Stimulated activated CD8-positive, alpha-beta memory T cell treated with anti-CD3 and anti-CD28 coated beads, Interleukin-15, amount 100 ng/mL, for 24 hours (primary cell): Measurements from ENCODE around the gene HOXA13.
A peak's percentile ranks its signal among the peaks of the same experiment; 100 is the strongest.

ENCODE experiments used
- DNase-seq: peaks from one replicate; pipeline ENCODE4 v3.0.0-alpha.2; 2020; ENCODE audit warnings: low read depth

Gene HOXA13

DNA sequence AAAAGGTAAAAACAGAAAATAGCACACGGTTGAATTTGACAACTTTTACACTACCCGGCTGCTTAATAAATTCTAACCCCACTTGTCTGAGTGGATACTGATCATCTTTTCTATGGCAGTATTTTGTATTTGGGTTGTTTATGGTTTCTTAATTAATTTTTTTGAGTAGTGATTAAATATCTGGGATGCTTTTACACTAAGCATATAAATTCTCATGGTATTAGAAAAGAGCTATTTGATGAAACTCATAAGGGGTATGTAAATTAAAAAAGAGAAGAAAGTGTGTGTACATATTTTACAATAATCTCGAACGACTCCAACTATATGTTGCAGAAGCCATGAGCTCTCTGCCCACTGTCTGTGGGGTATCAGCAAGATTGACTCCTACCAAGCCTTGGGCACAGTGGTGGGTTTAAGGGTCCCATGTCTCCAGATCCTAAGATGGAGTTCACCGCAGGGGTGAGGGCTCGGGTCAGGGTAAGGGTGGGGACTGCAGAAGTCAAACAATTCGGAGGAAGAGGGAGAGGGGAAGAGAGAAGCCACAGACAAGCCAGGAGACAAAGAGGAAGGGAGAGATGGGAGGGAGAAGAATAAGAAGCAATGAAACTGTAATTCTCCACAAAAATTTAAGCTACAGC lies 7.6 kb upstream of the HOXA13 start:
- no peak for DNase-seq

DNA sequence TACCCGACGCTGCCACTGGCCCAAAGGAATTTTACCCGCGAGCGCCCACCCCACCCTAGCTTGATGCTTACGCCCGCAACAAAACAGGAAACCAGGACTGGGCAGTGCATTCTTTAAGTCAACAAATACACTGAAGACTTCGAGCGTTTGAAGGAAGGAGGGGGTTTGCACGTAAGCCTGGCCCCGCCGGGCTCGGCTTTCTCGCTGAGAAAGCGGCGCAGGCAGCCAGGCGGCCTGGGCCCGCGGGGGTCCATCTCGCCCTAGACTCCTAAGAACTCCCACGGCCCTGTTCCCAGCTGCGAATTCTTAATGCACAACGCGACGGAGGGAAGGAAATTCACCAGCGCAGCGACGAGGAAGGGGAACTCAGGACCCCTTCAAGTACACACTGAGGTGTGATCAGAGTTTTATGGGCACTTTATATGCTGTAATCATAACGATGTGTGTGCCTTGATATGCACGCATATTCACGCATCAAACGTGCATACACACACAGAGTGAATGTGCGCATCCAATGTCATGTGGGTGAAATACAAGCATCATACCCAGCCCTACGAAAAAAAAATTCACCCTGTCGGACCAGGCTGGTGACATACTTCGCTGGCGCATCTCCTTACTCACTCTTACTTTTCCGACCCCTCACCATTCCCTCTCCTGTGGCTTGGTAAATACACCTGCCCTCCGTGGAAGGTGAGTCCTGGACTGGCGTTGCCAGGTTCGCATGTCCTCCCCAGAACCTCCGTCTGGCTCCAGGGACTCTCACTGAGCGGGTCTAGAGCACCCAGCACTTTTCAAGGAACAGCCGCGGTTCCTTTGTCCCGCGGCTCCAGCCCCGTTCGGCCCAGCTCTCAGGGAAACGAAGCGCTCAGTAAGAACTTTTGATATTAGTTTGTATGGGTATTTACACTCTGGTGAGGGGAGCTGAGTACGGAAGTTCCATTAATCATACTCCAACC lies 5.7 kb upstream of the HOXA13 start:
- no peak for DNase-seq

DNA sequence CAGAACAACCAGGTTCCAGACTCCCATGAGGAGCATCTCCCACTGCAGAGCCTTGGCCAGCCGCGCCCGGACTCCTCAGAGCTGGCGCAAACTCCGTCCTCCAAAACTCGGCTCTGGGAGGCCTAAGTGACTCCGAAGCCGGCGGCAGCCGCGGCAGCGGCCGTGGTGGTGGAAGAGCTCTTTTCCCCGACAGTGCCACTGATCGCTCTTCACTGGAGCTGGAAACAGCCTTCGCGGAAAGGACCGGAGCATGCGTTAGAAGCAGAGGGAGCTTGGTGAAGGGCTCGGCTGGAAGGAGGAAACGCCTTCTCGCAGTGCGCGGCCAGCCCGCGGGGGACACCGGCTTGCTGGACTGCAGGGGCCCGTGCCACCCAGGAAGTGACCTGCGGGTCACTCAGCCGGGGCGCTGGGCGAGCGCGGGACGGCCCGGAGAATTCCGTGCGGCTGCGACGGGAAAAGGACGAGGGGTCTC lies 5.0 kb upstream of the HOXA13 start:
- no peak for DNase-seq

DNA sequence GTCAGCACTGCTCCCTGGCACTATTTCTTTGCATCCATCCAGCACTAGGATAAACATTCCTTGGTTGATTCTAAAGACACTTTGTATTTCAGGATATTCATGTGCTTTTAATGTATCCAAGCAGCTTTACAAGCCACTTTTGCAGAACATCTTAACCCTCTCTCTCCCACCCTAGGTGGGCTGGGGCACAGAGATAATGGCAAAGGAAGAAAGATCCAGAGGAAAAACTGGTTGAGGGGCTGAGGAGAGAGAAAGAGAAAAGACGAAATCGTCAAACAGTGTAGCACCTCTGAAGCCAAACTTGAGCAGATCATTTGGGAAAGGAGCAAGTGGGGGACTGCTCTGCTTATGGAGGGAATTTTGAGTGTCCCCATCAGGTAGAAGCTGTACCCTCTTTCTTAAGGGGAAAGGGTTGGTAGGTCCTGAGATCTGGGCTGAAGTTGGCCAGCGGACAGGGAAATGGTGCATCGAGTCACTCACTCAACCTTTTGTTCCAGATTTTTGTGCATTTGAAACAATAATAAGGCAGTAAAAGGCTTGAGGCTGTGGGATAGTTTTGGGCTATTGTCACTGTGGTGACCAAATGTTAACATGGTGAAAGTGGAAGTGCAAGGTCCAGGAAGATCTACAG lies 4.2 kb upstream of the HOXA13 start:
- no peak for DNase-seq

DNA sequence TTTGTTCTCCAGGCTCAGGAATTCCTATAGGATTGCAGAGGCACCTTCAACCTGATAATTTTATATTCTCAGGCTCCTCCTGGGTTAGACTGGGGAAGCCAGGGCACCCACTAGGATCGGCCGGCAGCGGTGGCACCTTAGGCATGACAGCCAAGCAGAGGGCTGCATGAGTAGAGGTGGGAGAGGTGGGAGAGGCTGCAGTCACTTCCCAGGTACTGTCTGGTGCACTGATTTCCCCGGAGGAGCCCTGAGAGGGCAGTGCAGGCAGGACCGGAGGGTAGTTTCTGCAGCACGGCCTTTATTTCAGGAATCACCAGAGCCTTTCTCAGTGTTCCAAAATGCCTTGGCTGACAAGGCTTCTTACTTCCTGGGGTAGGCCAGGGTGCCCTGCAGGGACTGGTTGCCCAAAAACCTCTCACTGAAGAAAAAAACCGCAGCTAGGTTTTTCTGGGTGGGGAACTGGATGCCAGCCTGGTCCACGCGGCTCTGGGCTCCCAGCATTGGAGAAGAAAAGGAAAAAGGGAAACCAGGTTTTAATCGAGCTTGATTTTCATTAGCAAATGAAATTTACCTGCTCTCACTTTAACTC lies 3.6 kb upstream of the HOXA13 start:
- no peak for DNase-seq

DNA sequence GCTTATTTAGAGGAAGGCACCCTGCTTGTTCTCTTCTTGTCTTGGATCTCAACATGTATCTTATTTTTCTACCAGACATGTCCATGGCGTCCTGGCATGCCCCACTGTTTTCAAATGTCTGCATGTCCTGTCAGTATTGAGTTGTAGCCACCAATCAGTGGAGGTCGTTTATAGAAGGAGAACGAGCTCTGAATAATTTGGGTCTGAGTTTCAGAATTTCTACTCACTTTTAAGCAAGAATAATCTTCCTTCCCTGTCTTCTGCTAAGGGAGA lies 2.9 kb upstream of the HOXA13 start:
- no peak for DNase-seq

DNA sequence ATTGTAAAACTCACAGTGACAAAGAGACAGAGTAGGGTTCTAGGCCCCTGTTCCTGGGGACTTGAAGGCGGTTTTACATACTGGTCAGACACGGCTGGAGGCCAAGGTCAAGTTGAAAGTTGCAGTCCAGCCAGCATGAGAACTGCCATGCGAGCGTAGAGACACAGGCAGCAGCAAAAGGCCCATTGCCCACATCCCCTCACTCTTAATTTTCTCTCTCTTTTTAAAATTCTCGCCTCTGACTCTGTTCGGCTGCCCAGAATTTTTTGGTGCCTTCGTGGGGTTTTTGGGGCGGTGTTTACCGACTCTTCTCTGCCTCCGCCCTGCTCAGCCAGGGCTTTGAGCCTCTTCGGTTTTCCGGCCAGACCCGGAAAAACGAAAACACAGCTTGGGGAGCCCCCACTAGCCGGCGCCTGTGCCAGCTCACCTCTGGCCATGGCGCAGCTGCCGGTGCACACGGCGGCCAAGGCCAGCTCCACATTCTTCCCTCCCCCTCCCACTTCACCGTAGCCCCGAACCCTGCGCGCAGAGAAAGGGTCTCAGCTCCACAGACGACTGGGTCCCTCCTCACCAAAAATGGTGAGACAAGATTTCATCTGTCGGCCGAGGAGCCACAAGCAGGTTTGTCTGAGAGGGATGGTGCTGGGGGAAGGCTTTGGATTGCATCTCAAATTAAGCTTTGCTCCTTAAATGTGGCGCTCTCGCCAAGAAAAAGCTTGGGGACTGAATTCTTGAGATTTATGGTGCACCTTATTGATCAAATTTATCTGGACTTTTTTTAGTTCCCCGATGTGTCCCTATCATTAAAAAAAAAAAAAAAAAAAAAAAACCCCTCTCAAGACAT lies 2.3 kb upstream of the HOXA13 start:
- DNase-seq: no peak

DNA sequence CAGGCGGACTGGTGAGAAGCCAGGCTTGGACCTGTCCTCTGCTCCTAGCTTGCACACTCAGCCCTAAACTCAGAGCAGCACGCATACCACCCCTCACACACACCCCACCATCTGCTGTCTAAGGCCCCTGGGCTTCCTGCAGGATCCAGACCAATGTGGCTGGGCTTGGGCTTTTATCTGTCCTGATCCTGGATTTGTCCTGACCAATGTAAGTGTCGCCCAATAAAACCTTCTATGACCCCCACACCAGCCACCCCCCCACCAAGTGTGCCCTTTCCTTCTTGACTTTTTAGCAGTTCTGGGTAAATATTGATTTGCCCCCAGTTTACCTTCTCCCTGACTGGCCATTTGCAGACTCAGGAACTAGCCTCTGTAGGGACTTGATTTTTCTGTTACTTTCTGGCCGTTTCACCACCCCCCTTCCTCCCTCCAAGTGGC lies 1.7 kb upstream of the HOXA13 start:
- DNase-seq: no peak

DNA sequence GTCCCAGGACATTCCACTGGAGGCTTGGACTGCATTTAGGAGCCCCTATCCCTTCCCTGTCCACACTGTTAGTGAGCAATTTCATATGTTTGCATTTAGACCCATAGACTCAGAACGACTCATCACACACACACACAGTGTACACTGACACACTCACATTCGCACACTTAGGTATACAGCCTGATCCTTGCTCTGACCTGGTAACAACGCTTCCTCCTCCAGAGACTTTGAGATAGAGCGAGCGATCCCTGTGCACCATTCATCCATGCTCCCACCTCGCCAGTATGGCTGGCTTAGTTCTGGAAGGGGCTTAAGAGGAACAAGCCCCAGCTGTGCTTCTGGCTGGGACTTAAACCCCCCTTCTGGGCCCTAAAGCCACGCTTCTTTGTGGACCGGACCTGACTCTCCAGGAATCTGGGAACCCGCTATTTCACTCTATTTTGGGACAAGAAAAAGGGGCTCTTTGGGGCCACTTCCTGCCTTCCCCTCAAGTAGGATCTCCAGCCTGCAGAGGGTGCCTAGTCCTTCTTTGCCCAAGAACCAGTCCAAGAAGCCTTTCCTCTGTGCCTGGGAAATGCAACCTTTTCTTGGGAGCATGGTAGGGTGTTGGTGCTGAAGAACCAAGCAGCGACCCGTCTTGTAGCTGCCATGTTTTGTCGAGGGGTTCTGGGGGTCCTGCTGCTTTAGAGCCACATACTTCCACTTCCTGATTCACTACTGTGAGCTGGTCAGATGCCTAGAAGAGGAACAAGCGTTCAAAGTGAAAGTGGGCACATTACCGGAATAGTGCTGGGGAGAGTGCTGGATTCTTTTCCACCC lies 1.1 kb upstream of the HOXA13 start:
- no peak for DNase-seq

DNA sequence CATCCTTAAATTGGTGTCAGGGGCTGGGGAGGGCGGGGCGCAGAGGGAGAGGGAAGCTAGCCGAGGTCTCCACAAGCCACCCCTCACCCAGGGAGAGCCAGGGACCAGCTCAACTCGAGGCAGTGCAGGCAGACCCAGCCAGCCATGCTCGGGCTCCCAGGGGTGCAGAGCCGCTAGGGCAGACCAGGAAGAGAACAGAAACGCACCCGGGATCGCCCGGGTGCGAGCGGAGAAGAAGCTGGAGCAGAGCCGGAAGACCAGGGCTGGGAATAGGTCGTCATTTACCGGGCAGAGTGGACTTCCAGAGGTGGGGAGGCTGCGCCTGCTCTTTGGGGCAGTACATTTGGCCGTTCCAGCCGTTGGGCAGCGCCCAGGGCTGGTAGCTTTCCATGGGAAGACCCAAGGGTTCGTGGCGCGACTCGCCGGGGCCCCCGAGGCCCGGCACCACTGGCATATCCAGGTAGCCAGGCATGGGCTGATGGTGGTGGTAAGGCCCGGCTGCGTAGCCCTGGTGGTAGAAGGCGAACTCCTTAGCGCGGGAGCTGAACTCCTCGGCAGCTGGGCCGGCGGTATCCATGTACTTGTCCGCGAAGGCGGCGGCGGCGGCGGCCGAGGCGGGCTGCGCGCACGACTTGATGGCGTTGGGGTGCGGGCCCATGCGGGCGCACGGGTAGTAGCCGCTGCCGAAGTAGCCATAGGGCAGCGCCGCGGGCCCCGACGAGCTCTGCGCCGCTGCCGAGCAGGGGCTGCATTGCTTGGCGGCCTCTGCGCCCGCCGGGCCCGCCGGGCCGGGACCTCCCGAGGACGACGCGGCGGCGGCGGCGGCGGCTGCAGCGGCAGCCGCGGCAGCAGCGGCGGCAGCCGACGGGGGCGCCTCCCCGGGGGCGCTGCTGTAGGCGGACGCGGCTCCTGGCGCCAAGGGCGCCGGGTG lies 755 bp downstream of the HOXA13 start:
- no peak for DNase-seq

DNA sequence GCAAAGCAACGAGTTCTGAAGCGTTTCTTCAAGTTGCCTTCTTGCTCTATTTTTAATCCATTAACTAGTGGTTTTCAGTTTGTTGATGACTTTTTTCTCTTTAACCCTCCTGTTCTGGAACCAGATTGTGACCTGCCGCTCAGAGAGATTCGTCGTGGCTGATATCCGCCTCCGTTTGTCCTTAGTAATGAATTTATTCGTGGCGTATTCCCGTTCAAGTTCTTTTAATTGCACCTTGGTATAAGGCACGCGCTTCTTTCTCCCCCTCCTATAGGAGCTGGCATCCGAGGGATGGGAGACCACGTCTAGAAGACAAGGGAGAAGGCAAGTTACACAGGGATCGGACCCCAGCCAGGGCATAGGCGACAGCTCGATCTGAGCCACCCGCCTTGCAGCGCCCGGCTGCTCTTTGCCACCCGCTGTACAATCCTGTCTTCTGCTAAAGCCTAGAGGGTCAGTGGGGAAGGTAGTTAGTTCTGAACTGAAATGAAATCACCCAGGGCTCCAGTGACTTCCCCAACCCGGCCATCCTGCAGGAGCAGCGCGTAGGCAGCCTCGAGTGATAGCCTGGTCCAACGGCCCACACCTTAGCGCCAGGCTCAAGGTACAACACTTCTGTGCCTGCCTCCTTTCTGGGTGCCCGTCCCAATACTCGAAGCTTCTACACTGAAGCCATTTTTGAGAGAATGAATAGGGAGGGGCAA lies 1.6 kb downstream of the HOXA13 start:
- DNase-seq: no peak

DNA sequence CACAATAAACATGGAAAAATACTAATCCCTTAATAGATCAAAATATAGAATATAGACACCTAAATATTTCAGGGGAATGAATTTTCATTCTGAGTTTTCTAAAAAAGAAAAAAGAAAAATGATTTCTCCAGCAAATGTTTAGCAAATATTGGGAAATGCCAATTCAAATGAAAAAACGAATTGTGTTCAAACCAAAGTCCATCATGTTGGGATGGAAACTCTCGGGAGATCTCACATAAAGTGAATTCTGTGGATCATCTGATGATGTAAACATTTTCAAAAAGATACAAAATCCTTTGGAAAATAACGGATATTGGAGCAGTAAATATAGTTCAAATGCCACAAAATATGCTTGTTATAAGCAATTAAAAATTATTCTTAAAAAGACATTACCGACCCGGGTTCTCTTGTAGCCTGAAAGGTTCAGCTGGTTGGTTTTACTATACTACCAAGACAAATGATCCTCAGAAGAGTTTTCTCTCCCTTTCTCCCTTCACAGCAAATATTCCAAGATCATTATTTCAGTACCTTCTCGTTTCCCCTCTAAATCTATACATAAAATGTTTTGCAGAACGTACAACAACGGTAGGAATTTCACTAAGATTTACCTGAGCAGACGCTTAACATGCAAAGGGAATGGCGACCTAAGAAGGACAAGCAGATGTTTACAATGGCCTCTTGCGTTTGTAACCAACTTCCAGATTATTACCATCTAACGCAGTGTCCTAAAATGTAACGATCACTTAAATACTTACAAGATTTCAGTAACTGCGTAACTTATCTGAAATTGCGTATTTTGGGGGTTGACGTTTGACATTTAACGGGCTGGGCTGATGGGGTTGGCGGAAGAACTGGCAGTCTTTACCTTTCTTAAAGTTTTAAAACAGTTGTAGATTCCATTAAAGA lies 2.5 kb downstream of the HOXA13 start:
- no peak for DNase-seq

DNA sequence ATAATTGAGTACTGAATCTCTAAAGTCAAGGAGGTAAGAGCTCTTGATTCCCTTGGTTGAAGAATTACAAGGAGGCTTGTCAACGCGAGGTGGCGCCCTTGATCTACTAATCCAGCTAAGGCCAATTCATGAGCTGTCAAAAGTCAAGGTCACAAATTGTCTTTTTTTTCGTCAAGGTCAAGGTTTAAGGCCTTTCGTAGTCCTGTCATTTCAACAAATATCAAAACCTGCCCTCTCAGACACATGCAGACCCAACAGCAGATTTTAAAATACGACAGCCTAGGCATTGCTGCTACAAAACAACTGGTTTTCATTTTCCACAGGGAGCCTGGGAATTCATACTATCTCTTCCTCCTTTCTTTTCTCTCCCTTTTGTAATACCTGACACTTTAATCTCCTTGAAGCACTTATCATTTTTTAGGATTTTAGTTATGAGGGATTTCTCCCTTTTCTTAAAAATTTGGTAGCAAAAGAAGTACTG lies 3.6 kb downstream of the HOXA13 start:
- peak; percentile 70 for DNase-seq

DNA sequence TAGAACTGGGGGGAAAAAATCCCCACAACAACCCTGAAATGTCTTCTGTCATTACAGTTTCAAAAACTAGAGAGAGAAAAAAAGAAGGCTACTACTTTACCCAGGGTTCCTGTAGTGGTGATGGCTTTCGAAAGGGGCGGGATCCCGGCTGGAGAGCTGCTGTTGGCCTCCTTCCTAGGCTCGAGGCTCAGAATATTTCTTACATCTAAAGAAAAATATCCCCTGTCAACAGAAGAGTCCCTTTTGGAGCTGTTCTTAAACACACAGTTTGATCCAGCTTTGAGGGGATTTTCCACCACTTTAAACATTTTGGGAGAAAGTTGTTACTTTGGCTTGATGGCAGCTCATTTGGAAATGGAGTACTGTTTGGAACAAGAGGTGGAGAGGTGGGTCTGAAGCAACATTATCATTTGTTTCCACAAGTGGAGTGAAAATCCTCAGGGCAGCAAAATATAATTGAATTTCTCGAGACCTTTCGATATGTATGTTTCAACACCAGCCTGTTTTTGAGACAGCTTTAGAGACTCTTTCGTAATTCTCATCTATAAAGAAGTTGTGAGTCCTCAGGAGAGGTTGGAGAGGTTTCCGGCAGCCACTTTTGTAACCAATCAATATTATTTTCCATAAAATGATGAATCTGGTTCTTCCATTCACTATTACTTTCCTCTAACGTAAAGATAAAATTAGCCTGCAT lies 5.1 kb downstream of the HOXA13 start:
- no peak for DNase-seq

DNA sequence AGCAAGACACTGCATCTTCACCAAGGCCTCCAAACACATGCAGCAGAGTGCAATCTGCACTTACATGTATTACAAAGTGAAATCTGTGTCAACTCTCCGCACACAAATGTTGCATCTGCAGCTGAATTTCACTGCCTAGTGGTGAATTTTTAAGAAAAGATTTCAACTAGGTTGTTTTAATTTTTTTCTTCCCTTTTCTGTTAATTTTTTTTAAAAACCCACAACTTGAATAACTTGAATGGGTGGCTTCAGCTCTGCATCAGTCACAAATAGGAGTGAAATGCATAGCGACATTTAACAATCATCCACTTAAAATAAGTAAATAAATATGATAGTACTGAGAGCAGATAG lies 5.9 kb downstream of the HOXA13 start:
- DNase-seq: no peak

DNA sequence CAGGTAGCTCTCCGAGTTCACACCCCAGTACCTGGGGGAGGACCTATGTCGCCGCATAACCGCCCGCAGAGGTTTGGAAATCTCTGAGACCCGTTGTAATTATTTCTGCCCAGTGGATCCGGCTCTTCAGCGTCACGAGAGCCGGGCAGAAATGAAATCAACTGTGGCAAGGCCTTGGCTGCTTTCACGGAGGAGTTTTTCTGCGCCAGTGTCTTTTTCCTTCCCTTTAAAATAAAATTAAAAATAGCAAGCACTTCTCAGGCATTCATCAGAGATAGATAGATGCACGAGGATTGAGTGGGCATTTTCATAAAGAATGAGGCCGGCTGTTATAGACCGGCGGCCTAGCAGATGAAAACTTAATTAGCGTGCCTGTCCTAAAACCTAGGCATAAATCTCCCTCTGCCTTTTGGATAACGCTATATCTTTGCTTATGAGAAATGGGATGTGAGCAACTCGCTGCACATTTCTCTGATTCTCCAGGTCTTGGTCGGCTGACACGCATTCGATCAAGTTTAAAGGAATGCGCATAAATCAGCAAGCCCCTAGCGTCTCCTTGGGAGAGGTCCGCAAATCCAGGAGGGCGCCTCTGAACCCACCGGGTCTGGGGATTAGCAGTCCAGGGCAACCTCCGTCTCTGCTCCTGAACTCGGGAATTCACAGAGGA lies 6.4 kb downstream of the HOXA13 start:
- DNase-seq: no peak
